Fibroblast of mammary gland (primary cell): ENCODE results near the gene PGAP3.

Experiments used
- DNase-seq: peaks from one replicate; pipeline ENCODE4 v3.0.0-alpha.2; 2010; ENCODE audit warnings: low read depth
- H3K4me3 ChIP-seq: 2 replicates; pipeline ENCODE4 v1.5.1; 2011; ENCODE audit warnings: low read depth, mild to moderate bottlenecking, low read length, moderate library complexity; ENCODE audit not compliant: control insufficient read depth
- TF ChIP-seq, protein P1 (sequence below): conservative IDR thresholded peaks from 2 replicates; pipeline ENCODE4 v1.5.1; 2011; ENCODE audit warnings: low read depth, low read length, inconsistent platforms; ENCODE audit not compliant: control insufficient read depth, insufficient read depth

Gene PGAP3

DNA sequence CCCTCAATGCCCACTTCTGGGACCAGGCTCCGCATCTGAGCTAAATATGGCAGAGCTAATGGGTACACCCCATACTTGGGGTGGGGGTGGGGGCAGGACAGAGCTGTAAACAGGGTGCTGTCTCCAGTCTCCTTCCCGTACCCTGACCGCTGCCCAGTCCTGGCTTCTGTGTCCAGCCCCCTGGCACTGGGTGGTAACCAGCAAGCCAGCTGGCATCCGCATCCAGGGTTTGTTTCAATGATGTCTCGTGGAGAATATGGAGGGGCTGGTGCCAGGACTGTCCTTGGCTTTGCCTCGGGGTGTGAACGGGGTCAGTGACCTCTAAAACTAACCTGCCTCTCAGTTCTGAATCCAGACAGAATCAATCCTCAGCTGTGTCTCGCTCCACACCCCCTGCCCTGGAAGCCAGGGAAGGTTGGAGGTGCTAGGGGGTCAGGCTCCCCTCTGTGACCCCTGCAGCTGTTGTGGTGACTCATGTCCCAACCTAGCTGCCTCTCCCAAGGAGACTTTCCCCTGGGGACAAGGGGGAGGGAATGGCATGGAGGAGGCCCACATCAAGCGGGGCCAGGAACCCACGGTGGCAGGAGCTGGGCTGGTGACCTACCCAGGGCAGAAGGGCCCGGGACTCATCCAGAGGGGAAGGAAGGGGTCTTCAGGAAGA is 21.1 kb downstream of the PGAP3 start:
- no peak overlapping the region for H3K4me3 ChIP-seq
- TF ChIP-seq, protein P1, sequence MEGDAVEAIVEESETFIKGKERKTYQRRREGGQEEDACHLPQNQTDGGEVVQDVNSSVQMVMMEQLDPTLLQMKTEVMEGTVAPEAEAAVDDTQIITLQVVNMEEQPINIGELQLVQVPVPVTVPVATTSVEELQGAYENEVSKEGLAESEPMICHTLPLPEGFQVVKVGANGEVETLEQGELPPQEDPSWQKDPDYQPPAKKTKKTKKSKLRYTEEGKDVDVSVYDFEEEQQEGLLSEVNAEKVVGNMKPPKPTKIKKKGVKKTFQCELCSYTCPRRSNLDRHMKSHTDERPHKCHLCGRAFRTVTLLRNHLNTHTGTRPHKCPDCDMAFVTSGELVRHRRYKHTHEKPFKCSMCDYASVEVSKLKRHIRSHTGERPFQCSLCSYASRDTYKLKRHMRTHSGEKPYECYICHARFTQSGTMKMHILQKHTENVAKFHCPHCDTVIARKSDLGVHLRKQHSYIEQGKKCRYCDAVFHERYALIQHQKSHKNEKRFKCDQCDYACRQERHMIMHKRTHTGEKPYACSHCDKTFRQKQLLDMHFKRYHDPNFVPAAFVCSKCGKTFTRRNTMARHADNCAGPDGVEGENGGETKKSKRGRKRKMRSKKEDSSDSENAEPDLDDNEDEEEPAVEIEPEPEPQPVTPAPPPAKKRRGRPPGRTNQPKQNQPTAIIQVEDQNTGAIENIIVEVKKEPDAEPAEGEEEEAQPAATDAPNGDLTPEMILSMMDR = no peak
- no peak for DNase-seq

DNA sequence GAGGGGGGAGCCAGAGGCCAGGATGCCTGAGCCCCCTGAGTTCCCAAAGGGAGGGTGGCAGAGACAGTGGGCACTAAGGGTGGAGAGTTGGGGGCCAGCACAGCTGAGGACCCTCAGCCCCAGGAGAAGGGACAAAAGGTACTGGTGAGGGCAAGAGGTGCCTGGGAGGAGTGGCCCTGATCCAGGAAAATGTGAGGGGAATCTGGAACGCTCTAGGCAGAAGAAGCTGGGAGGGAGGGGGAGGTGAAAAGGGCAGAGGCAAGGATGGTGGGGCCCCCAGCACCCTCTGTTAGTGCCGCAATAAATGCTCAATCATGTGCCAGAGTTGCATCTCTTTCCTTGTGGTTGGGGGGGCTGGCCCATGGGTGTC is 21.6 kb downstream of the PGAP3 start:
- H3K4me3 ChIP-seq = no peak overlapping the region
- DNase-seq = no peak
- TF ChIP-seq, protein P1 = no peak

DNA sequence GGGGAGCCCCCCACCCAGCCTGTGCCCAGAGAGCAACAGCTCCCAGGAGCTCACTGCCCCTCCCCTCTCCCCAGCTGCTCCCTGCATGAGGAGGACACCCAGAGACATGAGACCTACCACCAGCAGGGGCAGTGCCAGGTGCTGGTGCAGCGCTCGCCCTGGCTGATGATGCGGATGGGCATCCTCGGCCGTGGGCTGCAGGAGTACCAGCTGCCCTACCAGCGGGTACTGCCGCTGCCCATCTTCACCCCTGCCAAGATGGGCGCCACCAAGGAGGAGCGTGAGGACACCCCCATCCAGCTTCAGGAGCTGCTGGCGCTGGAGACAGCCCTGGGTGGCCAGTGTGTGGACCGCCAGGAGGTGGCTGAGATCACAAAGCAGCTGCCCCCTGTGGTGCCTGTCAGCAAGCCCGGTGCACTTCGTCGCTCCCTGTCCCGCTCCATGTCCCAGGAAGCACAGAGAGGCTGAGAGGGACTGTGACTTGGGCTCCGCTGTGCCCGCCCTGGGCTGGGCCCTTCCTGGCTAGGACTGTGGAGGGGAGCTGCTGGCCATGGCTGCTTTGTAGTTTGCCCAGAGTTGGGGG is 22.1 kb downstream of the PGAP3 start:
- TF ChIP-seq, protein P1 = no peak
- no peak overlapping the region for H3K4me3 ChIP-seq
- no peak for DNase-seq

DNA sequence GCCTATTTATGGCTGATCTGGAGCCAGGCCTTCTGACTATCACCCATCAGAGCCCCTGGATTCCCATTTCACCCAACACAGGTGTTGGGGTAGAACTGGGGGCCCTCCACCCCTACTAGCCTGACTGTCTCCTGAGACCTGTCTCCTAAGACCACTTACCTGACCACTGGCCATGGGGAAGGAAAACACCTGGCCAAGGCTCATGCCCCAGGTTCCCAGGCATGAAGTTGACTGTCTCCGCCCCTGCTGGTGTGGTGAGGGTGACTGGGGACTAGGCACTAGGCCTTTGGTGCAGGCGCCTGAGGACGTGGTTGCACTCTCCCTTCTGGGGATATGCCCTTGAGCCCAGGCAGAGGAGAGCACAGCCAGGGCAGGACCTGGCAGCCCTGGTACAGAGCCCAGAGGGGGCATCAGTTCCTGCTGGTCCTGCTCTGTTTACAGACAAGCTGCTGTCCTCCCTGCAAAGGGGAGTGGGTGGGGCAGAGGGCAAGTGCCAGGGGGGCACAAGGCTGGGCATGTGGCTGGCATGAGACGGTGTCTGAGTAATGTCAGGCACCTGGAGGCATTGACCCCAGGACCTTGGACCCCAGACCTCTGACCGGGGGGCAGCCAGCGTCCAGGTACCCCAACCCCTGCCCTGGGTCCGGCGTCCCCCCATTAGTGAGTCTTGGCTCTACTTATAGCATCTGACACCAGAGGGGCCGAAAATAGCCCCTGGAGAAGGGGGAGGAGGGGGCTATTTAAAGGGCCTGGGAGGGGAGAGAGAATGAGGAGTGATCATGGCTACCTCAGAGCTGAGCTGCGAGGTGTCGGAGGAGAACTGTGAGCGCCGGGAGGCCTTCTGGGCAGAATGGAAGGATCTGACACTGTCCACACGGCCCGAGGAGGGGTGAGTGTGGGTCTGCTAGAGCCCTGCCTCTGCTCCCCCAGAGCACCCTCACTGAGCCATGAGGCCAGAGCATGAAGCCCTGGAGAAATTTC is 23.0 kb downstream of the PGAP3 start, which contains the start of gene TCAP:
Gene TCAP, plus strand, starts transcription at position 769 of the 981 bp plus-strand sequence. Its CDS starts 11 bp downstream, at position 780.
- no peak for DNase-seq
- no peak within 1 kb of the TSS for H3K4me3 ChIP-seq
- TF ChIP-seq, protein P1 = no peak

DNA sequence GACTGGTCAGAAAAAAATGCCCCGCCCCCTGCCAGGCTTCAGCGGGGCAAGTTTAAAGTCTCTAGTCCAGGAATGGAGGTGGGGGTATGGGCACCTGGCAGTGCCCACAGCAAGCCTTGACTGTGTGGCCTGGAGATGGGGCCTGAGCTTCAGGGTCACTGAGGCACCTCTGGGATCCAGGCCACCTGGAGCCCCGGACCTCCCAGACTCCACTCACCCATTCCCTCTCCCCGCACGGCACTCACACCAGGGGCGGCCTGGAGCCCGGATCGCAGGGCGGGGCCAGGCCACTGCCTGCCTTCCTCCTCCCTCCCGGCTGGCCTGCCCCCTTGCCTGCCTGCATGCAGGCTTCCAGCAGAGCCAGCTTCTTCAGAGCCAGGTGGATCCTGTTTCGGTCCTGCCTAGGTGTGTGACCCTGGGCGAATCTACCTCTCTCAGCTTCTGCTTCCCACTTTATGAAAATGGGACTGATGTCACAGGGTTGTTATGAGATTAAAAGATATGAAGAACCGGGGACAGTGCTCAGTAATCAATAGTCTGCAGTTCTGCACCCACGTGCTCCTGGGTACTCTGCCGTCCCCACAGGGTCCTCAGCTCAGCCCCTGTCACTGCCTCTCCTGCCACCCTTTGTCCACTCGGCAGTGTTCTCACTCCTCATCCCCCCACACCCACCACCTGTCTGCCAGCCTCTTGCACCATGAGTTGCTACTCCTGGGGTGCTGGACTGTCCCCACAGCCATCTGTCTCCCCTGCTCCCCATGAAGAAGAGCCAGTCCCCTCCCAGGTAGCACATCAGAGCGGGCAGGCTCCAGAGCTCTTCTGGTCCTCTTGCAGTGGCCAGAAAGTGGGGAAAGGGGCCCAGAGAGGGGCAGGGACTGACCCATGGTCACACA is 23.9 kb downstream of the PGAP3 start:
- no peak overlapping the region for H3K4me3 ChIP-seq
- no peak for DNase-seq
- TF ChIP-seq, protein P1 = no peak

DNA sequence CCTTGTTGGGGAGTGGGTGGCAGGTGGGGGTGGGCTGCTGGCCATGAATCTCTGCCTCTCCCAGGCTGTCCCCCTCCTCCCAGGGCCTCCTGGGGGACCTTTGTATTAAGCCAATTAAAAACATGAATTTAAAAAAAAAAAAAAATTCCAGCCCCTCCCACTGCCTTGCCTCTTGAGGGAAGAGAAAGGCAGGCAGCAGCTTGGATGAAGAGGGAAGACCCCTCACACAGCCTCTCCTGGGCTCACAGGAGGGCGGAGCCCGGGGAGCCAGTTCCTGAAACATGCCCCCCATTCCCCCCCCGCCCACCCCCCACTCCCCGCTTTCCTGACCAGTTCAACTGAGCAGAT is 24.5 kb downstream of the PGAP3 start:
- DNase-seq = no peak
- TF ChIP-seq, protein P1 = no peak
- H3K4me3 ChIP-seq = no peak overlapping the region
